Activated CD8-positive, alpha-beta memory T cell treated with anti-CD3 and anti-CD28 coated beads for 48 hours (primary cell): Measurements from ENCODE around the gene KSR1.
A peak's percentile ranks its signal among the peaks of the same experiment; 100 is the strongest.

Source experiments
- DNase-seq, 3 experiments: peaks; one replicate each; pipeline ENCODE4 v3.0.0-alpha.2; 2020; ENCODE audit warnings: low read depth in 2 of 3, low spot score in 2 of 3

Gene KSR1

GRCh38 chr17:27581016-27581415, 124.8 kb downstream of the KSR1 start:
- no peak for DNase-seq

DNA sequence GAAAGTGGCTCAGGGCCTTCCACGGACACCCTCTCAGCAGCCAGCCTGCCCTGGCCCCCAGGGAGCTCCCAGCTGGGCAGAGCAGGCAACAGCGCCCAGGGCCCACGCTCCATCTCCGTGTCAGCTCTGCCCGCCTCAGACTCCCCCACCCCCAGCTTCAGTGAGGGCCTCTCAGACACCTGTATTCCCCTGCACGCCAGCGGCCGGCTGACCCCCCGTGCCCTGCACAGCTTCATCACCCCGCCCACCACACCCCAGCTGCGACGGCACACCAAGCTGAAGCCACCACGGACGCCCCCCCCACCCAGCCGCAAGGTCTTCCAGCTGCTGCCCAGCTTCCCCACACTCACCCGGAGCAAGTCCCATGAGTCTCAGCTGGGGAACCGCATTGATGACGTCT, 126.4 kb downstream of the KSR1 start:
- no peak for DNase-seq

- DNase-seq = no peak
Observed at GRCh38 chr17:27585153-27585681, 129.0 kb downstream of the KSR1 start.

GRCh38 chr17:27585792-27586191, 129.5 kb downstream of the KSR1 start:
- DNase-seq = no peak

- DNase-seq = no peak
Observed at GRCh38 chr17:27586203-27586721, 130.0 kb downstream of the KSR1 start.

DNA sequence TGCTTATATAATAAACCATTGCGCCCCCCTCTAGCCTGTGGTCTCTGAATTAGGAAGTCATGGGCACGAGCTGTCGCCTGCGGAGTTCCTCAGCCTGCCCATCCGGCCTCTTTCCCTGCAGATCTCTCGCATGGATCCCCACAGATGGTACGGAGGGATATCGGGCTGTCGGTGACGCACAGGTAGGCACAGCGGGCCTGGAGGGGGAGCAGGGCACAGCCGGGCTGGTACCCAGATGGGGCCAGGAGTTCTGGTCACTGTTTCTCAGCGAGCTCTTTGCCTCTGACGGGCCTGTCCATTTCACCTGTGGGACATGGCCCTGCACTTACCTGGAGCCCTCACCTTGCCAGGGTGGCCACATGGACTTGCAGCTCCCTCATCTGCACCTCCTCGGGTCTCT, 132.1 kb downstream of the KSR1 start:
- DNase-seq = no peak

- DNase-seq = no peak
Observed at GRCh38 chr17:27590864-27591263, 134.6 kb downstream of the KSR1 start.

GRCh38 chr17:27591986-27592385, 135.7 kb downstream of the KSR1 start:
- DNase-seq = no peak

GRCh38 chr17:27593232-27593856, 137.1 kb downstream of the KSR1 start:
- DNase-seq = no peak

GRCh38 chr17:27593857-27594255, 137.6 kb downstream of the KSR1 start:
- DNase-seq = no peak

- DNase-seq = no peak
Observed at GRCh38 chr17:27595208-27595607, 139.0 kb downstream of the KSR1 start.

DNA sequence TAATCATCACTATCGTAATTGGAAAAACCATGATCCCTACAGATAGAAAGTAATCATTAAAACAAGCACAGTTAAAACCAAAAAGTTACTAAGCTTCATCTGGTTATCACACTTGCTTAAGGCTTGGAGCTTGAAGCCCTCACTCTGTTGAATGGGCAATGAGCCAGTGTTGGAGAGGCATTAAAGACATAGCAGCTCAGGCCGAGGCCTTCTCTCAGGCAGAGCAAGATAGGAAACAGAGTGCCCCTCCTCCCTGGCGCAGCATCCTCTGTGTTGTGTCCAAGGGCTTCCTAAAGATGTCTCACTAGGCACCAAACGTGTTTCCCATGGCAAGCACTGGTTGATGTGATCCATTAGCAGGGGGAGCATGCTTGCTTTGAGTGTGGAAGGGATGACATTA, 139.8 kb downstream of the KSR1 start:
- DNase-seq = no peak

- DNase-seq = no peak
Observed at GRCh38 chr17:27596566-27597187, 140.4 kb downstream of the KSR1 start.

DNA sequence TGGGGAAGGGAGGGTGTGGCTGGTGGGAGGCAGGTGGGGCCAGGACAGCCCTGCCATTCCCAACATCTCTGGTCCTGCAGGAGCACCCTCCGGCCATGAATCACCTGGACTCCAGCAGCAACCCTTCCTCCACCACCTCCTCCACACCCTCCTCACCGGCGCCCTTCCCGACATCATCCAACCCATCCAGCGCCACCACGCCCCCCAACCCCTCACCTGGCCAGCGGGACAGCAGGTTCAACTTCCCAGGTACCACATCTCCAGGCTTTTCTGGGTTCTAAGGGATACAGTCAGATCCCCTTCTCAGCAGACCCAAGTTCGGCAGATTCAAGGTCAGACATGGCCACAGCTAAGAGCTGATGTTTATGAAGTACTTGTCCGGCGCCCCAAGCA, 140.9 kb downstream of the KSR1 start:
- DNase-seq = no peak

GRCh38 chr17:27597783-27598320, 141.6 kb downstream of the KSR1 start:
- DNase-seq = no peak

DNA sequence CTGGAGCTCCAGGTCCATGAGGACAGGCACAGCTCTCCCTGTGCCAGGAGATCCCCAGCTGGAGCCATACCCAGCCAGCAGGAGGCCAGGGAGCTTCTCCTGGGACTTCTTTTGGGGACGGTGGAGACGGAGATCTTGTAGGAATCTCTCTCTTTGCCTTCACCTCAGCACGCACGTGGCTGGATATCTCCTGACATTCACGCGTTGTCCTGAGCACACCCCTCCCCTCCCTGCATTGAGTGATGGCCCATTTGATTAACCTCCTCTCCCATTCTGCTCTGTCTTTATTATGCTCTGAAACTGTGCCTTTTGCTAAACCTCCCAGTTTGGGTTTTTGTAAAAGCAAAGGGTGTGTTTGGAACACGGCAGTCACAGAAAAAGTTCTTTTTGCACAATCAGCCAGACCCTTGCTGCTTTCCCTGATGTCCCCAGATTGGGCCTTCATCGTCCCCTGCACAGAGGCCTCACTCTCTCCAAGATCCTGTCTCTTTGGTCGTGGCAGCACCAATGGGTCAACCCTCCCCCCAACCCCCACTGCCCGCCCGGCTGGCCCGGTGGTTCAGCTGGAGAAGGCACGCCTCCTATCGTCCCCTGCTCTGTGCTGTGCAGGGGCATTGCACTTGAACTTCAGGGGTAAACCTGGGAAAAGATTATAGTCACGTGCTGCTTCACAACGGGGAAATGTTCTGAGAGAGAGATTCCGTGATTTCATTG, 142.2 kb downstream of the KSR1 start:
- no peak for DNase-seq

DNA sequence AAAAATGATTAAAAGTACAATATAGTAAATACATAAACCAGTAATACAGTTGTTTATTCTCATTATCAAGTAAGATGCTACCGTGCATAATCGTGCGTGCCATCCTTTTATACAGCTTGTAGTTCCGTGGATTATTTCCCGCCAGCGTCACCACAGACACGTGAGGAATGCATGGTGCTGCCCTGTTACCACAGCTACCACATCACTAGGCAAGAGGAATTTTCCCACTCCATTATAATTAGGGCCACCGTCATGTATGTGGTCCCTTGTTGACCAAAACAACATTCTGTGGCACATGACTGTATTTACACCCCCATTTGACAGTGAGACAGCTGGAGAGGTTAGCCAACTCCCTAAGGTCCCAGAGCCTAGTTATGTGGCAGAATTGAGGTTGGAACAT, 144.2 kb downstream of the KSR1 start:
- DNase-seq = no peak

DNA sequence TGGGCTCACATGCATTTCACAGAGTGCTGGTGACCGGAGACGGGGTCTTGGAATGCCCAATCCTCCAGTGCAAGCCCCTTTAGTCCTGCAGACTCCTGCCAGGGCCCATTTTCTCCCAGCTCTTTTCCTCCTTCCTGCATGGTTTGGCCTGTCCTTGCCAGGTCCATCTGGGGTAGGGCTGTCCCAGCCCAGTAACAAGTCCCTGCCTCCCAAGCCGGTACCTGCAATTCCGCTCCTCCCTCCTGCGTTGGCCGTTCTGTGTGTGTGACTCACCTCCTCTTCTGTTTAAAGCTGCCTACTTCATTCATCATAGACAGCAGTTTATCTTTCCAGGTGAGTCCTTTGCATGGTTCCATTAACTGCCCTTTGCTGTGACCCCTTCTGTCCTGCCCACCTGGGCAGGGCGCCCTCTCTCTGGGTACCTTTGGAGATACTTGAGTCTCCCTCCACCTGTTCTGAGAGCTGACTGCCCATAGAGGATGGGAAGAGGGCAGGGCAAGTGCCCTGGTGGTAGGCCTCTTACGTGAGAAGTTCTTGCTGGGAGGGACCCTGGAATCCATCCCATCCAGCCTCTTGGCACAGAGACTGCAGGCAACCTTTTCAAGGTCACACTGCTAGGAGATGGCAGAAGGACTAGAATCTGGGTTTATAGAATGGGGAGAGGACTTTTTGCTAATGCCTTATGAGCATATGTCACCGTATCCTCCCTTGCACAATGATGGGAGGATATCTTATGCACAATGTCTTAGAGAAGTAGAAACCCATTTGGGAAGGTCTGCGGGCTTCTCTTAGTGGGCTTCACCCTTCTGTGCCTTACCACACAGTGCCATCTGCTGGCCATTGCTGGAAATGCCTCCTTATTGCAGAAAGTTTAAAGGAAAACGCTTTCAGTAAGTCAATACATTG, 145.1 kb downstream of the KSR1 start:
- peak; percentile 40 to 91 (median 74) for DNase-seq

- DNase-seq = no peak
Observed at GRCh38 chr17:27601975-27602302, 145.7 kb downstream of the KSR1 start.

DNA sequence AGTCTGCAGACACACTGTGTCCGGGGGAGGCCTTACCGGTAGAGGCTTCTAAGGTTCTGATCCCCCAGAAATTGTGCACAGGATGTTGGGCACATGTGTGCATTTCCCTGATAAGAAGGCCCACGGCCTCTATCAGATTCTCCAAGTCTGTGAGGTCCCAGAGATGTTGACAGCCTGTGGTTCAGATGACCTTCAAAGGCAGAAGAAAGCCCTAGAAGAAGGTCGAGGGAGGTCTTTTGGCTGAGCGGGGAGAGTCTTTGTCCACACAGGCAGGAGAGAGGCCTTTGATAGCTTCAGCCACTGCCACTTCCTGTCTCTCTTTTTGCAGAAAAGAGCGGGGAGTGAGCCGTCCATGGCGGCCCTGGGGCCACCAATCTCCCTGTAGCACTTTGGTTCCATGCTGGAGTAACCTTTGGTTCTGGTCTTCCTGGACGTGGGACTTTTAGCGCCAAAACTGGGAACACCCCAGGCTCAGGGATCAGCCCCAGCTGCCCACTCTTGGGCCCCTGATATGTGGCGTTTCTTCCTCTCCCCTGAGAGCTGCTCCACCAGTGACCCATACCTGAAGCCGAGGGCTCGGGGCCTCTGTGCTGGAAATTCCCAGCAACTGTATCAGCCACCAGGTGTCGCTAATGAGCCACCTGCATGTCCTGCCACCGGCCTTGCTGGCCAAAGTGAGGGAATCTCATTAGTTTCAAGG, 146.6 kb downstream of the KSR1 start:
- DNase-seq = peak; percentile 31 to 65 (median 47)
